Stimulated activated CD4-positive, alpha-beta T cell treated with anti-CD3 and anti-CD28 coated beads, Interleukin-15, amount 100 ng/mL, for 48 hours (primary cell): ENCODE measurements around the gene GRK7.

Source experiments
- DNase-seq, 2 donors: peaks; one replicate each; pipeline ENCODE4 v3.0.0-alpha.2; 2020; ENCODE audit warnings: low read depth in 2 of 2

The GRK7 gene, protein sequence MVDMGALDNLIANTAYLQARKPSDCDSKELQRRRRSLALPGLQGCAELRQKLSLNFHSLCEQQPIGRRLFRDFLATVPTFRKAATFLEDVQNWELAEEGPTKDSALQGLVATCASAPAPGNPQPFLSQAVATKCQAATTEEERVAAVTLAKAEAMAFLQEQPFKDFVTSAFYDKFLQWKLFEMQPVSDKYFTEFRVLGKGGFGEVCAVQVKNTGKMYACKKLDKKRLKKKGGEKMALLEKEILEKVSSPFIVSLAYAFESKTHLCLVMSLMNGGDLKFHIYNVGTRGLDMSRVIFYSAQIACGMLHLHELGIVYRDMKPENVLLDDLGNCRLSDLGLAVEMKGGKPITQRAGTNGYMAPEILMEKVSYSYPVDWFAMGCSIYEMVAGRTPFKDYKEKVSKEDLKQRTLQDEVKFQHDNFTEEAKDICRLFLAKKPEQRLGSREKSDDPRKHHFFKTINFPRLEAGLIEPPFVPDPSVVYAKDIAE (N-terminal part only)

DNA sequence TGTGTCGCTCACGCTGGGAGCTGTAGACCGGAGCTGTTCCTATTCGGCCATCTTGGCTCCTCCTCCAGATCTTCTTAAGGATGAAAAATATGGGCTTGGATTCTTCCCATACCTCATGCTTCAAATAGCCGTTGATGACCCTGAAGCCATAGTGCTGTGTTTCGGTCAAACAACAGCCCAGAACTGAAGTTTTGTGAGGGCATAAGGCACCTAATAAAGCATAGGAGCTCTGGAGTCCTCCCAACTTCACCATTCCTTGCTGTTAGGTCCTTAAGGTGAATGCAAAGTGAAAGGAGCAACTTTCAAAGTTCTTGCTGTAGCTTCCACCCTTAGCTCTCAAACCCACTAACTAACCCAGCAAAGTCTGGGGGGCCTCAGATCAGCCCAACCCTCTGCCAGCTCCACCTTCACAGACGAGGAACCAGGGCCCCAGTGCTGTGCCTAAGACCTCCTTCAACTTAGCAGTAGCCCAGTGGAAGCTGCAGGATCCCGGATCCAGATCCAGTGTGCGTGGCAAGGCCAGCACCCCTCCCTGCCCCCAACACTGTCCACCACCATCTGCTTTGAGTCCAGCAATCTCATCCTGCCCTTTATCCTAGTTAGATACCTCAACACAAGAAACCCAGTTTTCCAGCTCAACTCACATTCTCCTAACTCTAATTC is at the start of gene GRK7:
Gene GRK7 (plus strand): TSS at position 321 of the 663 bp plus-strand sequence. CDS start 14,877 bp downstream, outside the sequence.
- DNase-seq: no peak

GRCh38 chr3:141714671-141715070 is 48.5 kb upstream of the GRK7 start:
- DNase-seq: no peak

GRCh38 chr3:141722081-141722480 is 41.1 kb upstream of the GRK7 start:
- no peak for DNase-seq

GRCh38 chr3:141722648-141723047 is 40.6 kb upstream of the GRK7 start:
- no peak for DNase-seq

DNA sequence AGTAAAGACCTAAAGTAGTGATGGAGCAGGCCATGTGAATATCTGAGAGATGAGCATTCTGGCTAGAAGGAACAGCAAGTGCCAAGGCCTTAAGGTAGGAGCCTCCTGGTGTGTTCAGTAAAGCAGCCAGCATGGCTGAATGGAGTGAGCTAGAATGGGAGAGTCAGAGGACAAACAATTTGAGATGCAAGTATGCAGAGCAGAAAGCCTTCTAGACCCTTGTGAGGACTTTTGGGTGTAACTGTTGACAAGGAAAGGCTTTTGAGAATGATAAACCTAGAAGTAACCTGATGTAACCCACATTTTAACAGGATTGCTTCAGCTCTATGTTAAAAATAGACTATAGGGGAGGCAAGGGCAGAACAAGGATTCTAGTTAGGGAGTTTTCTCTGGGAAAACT is 40.0 kb upstream of the GRK7 start:
- no peak for DNase-seq

DNA sequence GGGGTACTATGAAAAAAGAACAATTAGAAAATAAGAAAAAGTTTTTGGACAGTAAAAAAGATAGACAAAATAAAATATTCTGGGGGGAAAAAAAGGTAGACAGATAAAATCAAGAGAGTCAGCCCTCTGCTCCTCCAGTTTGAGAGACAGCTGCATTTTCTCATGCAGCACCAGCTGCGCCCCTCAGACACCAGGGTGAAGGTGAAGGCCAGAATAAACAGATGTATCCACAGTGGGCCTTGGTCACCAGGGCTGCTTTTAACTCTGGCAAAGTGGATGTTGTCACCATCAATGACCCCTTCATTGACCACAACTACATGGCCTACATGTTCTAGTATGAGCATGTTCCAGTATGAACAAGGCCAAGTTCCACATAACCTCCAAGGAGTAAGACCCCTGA is 39.0 kb upstream of the GRK7 start:
- DNase-seq: no peak

DNA sequence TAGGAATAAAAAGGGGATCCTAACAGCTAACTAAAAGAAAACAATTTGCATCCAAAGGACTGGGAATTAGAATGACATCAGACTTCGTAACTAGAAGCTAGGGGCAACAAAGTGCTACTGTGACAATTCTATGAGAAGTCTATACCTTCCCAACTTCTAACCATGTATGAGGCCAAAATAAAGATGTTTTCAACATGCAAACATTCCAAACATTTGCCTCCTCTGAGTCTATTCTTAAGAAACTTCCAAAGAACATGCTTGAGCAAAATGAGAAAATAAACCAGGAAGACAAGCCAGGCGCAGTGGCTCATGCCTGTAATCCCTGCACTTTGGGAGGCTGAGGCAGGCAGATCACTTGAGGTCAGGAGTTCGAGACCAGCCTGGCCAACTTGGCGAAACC is 38.2 kb upstream of the GRK7 start:
- no peak for DNase-seq

- DNase-seq: no peak
Measured at GRCh38 chr3:141726483-141726882, 36.7 kb upstream of the GRK7 start.

DNA sequence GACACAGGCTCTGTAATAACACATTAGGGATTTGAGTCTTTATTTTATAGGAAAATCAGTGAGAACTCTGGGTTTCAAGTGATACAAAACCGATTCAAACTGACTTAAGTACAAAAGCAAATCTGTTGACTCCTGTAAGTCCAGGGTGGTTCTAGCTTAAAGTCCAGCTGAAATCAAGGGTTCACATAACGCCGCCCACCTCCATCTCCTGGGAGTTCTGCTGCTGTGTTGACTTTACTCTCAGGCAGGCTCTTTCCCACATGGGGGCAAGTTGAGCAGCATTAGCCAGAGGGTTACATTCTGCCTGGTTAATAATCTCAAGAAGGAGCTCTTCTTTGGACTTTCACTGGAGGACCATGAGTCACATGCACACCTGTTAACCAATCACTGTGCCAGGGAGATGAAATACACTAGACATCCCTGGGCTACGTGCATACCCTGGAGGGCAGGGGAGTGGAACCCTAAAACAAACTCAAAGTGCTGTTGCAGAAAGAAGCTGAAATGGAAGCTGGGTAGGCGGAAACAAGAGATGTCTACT is 34.8 kb upstream of the GRK7 start:
- no peak for DNase-seq

DNA sequence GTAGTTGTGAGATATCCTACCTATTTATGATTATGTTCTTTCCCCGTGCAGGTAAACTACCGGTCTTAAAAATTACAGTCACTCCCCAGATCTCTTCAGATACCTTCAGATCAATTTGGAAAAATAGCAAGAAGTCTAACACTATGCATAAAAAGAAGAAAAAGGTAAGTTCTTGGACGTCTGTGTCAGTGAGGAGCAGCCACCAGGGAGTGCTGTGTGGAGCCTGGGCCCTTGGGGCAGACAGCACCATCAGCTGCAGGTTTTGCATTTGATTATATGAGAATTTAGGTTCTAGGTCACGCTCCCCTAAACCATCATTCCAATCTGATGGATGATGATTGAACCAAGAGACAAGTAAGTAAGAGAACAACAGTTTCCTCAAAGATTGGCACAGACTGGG is 34.0 kb upstream of the GRK7 start:
- no peak for DNase-seq

DNA sequence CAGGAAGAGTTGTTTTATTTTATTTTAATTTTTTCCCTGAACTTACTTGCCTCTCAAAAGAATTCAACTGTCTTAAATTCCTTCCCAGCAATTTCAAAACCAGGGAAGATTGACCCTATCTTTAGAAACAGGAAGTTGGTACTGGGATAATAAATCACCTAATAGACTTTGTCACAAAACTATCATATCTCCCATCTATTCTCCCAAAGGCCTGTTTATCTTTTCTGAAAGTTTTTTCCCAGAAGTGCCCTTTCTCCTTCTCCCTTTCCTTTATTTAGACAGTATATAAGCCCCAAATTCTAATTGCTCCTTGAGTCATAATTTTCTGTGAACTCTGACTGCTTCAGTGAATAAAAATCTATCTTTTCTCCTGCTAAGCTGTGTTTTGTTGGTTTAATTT is 28.0 kb upstream of the GRK7 start:
- no peak for DNase-seq

- no peak for DNase-seq
Measured at GRCh38 chr3:141735770-141736465, 27.3 kb upstream of the GRK7 start.

DNA sequence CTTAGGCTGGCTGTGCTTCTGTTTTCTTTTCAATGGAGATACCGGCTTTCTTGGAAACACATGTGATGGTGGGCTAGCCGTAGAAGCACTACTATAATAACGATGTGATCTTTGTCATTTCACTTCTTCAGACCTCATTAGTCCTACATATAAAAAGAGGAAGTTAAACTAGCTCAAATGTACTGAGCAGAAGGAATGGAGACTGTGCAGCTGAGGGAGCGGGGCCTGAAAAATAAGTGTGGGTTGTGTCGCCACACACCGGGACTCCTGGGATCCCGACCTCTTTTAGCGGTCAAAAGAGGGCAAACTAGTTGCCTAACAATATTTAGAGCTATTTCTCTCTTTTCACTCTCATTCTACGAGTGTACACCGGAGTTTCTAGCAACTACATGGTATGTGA is 26.1 kb upstream of the GRK7 start:
- no peak for DNase-seq

DNA sequence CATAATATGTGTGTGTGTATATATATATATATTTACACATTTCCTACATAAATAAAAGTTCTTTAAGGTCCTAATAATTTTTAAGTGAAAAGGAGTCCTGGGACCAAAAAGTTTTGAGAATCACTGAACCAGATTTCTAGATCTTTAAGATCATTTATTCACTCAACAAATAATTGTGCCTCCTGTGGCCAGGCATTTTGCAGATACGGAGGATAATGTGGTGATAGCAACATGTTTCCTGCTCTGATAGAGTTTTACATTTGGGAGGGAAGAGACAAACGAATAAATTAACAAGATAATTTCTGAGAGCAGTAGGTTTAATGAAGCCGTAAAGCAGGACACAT is 25.6 kb upstream of the GRK7 start:
- no peak for DNase-seq

DNA sequence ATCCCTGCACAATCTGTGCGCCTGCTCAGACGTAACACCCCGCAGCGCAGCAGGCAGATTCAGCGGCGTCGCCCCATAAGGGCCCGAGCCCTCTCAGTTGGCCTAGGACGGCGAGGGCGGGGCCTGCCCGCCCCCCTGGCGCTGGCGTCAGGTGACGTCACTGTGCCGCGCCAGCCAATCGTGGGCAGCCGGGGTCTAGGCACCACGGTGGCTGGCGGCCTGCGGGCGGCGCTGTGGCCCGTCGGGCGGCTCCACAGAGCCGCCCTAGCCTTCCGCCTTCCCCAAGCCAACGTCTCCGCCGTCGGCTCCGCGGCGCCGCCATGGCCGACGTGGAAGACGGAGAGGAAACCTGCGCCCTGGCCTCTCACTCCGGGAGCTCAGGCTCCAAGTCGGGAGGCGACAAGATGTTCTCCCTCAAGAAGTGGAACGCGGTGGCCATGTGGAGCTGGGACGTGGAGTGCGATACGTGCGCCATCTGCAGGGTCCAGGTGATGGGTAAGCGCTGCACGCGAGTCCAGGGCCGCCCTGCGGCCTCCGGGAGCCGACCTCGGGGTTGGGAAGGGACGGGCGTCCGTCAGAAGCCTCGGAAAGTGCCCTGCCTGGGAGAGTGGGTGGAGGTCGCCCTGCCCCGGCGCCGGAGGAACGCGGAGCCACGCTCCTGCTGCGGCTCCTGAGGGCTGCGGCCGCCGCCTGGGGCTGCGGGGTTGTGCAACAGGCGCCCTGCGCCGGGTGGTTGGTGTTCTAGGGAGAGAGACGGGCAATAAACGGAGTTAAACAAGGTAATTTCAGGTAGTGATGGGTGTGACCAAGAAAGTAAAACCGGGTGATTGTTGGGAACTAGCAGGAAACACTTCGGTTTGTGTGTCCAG is 25.0 kb upstream of the GRK7 start, which contains the start of gene RNF7:
Gene RNF7 (plus strand): TSS at position 277 of the 869 bp plus-strand sequence. CDS start 44 bp downstream, at position 321.
- DNase-seq: peak; percentile 93 to 94

DNA sequence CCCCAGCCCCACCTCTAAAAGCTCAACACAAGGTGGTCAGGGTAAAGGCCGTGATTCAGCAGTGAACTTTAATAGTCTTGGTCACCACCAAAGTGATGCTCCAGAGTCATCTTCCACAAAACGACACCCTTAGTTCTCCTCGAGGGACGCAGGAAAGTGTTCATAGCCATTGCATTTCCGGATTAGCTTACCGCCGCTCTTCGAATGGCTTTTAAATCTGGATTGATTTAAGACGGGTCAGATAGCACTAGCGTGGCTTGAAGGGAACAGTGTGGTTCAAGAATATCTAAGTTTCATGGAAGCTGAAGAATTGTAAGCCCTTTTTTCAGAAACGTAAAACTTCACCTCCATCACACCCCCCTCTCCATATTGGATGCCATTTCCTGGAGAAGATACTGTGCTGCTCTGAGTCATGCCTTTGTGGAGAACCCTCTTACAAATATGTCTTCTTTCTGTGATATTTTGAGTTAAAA is 24.3 kb upstream of the GRK7 start:
- DNase-seq: peak in 1 of 2 donors; percentile 6

DNA sequence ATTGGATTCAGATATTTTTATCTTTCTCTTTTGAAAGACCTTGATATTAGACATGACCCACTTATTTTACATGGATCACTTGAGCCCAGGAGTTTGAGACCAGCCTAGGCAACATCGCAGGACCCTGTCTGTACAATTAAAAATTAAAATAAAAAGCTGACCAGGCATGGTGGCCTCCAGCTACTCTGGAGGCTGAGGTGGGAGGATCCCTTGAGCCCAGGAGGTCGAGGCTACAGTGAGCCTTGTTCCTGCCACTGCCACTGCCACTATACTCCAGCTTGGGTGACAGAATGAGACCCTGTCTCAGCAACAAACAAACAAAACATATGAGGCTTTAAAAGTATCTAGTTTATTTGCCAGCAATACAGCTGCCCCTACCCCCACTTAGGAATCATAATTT is 23.5 kb upstream of the GRK7 start:
- DNase-seq: no peak

- DNase-seq: no peak
Measured at GRCh38 chr3:141740349-141740748, 22.9 kb upstream of the GRK7 start.

DNA sequence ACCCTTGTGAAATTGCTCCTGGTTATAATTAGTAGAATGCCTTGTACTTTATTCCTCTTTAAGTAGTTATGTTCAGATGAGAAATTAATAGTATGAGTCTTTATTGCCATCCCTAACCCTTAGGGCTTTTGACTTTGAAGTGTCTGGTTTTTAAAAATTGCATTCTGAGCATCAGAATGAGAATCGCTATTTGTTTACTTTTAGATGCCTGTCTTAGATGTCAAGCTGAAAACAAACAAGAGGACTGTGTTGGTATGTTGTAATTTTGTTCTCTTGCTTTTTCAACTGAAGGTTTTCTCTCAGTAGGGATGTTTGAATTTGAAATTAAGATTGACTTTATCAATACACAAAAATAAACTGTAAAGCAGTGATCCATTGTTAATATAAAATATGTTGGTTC is 19.9 kb upstream of the GRK7 start:
- no peak for DNase-seq

GRCh38 chr3:141746962-141747361 is 16.2 kb upstream of the GRK7 start:
- no peak for DNase-seq

DNA sequence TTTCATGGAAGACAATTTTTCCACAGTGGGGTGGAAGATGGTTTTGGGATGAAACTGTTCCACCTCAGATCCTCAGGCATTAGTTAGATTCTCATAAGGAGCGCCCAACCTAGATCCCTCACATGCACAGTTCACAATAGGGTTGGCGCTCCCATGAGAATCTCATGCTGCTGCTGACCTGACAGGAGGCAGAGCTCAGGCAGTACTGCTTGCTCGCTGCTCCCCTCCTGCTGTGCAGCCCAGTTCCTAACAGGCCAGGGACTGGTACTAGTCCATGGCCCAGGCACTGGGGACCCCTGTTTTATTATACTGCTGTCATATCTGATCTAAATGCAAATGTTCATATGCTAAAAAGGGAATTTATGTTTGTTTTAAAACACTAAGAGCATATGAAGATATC is 9.8 kb upstream of the GRK7 start:
- DNase-seq: no peak
